Panc1 (cell line): ENCODE results near the gene PRUNE2. TPM values are rescaled to one million over a fixed set of nuclear protein-coding genes. Genes with fewer than 3 reads are reported as not detected.

ENCODE experiments used
- ATAC-seq: fragments of 200-7000 bp; cut with Tn5 transposase; 2 replicates; pipeline ENCODE4 v1.9.1; 2020; ENCODE audit warnings: mild to moderate bottlenecking, moderate library complexity
- BruUV-seq: library from RNA; stranded (reverse); fragments of 400-500 nt; replicated peaks from 2 replicates; lab custom pipeline; 2021; lab: Mats Ljungman, UMichigan
- CTCF ChIA-PET: fragments of 300-600 bp; sonication (Branson Sonifier 250); formaldehyde crosslinking; loops from one replicate; lab custom pipeline; 2022; ENCODE audit warnings: antibody characterized with exemption; lab: Charles Lee
- POLR2A ChIA-PET: fragments of 300-600 bp; sonication (Branson Sonifier 250); formaldehyde crosslinking; loops from one replicate; lab custom pipeline; 2022; ENCODE audit warnings: antibody characterized with exemption; lab: Charles Lee
- DNase-seq: peaks from one replicate; pipeline ENCODE4 v3.0.0-alpha.2; 2010; ENCODE audit warnings: low read depth, low spot score
- H3K27ac ChIP-seq: 2 replicates; pipeline ENCODE4 v1.5.1; 2011; ENCODE audit warnings: mild to moderate bottlenecking, low read length, inconsistent platforms
- H3K27me3 ChIP-seq: fragments of 200-500 bp; sonication (Bioruptor generic); 2 replicates; pipeline ENCODE4 v1.6.0; 2014; ENCODE audit warnings: low read length, inconsistent platforms; ENCODE audit not compliant: control insufficient read depth, insufficient read depth
- H3K36me3 ChIP-seq: fragments of 200-500 bp; sonication (Bioruptor generic); 2 replicates; pipeline ENCODE4 v1.5.1; 2014; ENCODE audit warnings: inconsistent platforms, mild to moderate bottlenecking, low read length, moderate library complexity; ENCODE audit not compliant: control insufficient read depth, insufficient read depth
- H3K4me1 ChIP-seq: 2 replicates; pipeline ENCODE4 v1.5.1; 2011; ENCODE audit warnings: inconsistent platforms, mild to moderate bottlenecking, low read length, moderate library complexity; ENCODE audit not compliant: control insufficient read depth, insufficient read depth
- H3K4me3 ChIP-seq, 2 experiments: 2 replicates each; pipeline ENCODE4 v1.5.1; 2011 to 2012; ENCODE audit warnings: low read depth in 2 of 2, low read length in 2 of 2, mild to moderate bottlenecking in 2 of 2, inconsistent platforms in 1 of 2, moderate library complexity in 1 of 2
- H3K9me3 ChIP-seq: fragments of 200-500 bp; sonication (Bioruptor generic); 2 replicates; pipeline ENCODE4 v1.5.1; 2014; ENCODE audit warnings: low read depth, mild to moderate bottlenecking, inconsistent platforms, low read length, moderate library complexity; ENCODE audit not compliant: control insufficient read depth, insufficient read depth
- POLR2AphosphoS5 ChIP-seq: IDR thresholded peaks from 2 replicates; pipeline ENCODE4 v1.6.1; 2012; ENCODE audit warnings: mild to moderate bottlenecking, low read depth, low read length, moderate library complexity
- REST ChIP-seq, 2 experiments: IDR thresholded peaks; 2 replicates each; pipeline ENCODE4 v1.6.1; 2011 to 2012; ENCODE audit warnings: low read depth in 2 of 2, control low read depth in 1 of 2, low read length in 1 of 2, mild to moderate bottlenecking in 1 of 2, moderate library complexity in 1 of 2; ENCODE audit not compliant: insufficient read depth in 1 of 2
- SIN3A ChIP-seq: IDR thresholded peaks from 2 replicates; pipeline ENCODE4 v1.6.1; 2012; ENCODE audit warnings: low read depth, mild to moderate bottlenecking, low read length, moderate library complexity, borderline replicate concordance; ENCODE audit not compliant: insufficient read depth
- TCF7L2 ChIP-seq: IDR thresholded peaks from 2 replicates; pipeline ENCODE4 v1.6.1; 2011; ENCODE audit warnings: mild to moderate bottlenecking, low read depth, low read length, inconsistent platforms
- in situ Hi-C: cut with HindIII; loops from 2 replicates; pipeline ENCODE4 v1.10.0; 2016; ENCODE audit warnings: low sequenced_read_pairs, low pct_unique_long_range_greater_than_20kb
- intact Hi-C: fragments of 100-400 bp; cut with micrococcal nuclease; formaldehyde crosslinking; loops from one replicate; pipeline ENCODE4 v1.10.0; 2022; ENCODE audit not compliant: unreplicated experiment
- total RNA-seq: library from RNA; stranded (reverse); gene quantifications from one replicate; pipeline ENCODE4 v1.2.1, GENCODE V29; 2021; ENCODE audit not compliant: unreplicated experiment
- TF ChIP-seq, protein P1 (sequence below): fragments of 450-650 bp; IDR thresholded peaks from 2 replicates; pipeline ENCODE4 v1.5.1; 2017; ENCODE audit warnings: mild to moderate bottlenecking

Gene PRUNE2
- total RNA-seq, 1 experiment from 2014 or later: 0.18 TPM

GRCh38 chr9:76949865-76950264 is 44.0 kb upstream of the PRUNE2 start:
- Histone ChIP-seq H3K4me1 (no peaks in the 10 kb centered on the region), H3K9me3 (no peaks in the 10 kb centered on the region), H3K27me3 (no peaks in the 10 kb centered on the region), H3K27ac (no peak overlapping the region), H3K4me3 (no peak overlapping the region), H3K36me3 (no peaks in the 10 kb centered on the region)
- BruUV-seq: no TSS peak
- in situ Hi-C loops (no loop called here), intact Hi-C loops (no loop called here)
- DNase-seq (no peak), ATAC-seq (no peak)
- TF ChIP-seq, protein P1, sequence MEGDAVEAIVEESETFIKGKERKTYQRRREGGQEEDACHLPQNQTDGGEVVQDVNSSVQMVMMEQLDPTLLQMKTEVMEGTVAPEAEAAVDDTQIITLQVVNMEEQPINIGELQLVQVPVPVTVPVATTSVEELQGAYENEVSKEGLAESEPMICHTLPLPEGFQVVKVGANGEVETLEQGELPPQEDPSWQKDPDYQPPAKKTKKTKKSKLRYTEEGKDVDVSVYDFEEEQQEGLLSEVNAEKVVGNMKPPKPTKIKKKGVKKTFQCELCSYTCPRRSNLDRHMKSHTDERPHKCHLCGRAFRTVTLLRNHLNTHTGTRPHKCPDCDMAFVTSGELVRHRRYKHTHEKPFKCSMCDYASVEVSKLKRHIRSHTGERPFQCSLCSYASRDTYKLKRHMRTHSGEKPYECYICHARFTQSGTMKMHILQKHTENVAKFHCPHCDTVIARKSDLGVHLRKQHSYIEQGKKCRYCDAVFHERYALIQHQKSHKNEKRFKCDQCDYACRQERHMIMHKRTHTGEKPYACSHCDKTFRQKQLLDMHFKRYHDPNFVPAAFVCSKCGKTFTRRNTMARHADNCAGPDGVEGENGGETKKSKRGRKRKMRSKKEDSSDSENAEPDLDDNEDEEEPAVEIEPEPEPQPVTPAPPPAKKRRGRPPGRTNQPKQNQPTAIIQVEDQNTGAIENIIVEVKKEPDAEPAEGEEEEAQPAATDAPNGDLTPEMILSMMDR: no peak
- TF ChIP-seq POLR2AphosphoS5: no peak
- no peak for TF ChIP-seq TCF7L2
- TF ChIP-seq SIN3A: no peak
- no peak for TF ChIP-seq REST (IDR thresholded peaks at IDR 0.05; ENCODE audit: insufficient read depth in 1 of 2, low read depth in 2 of 2, low read length in 1 of 2)
- ChIA-PET CTCF (no interaction called here), POLR2A (no interaction called here)

GRCh38 chr9:76944011-76944410 is 38.1 kb upstream of the PRUNE2 start:
- intact Hi-C loops: no loop called here

More at GRCh38 chr9:76944011-76944410, 38.1 kb upstream of the PRUNE2 start:
- Histone ChIP-seq H3K27ac (no peak overlapping the region), H3K27me3 (no peaks in the 10 kb centered on the region), H3K4me3 (no peak overlapping the region), H3K36me3 (no peaks in the 10 kb centered on the region), H3K4me1 (no peaks in the 10 kb centered on the region), H3K9me3 (no peaks in the 10 kb centered on the region)
- BruUV-seq: no TSS peak
- DNase-seq (no peak), ATAC-seq (no peak)
- no peak for TF ChIP-seq POLR2AphosphoS5
- no peak for TF ChIP-seq REST (IDR thresholded peaks at IDR 0.05; ENCODE audit: insufficient read depth in 1 of 2, low read depth in 2 of 2, low read length in 1 of 2)
- no peak for TF ChIP-seq SIN3A
- no peak for TF ChIP-seq TCF7L2
- TF ChIP-seq, protein P1: no peak
- ChIA-PET CTCF (no interaction called here), POLR2A (no interaction called here)
- in situ Hi-C loops: no loop called here
